Ascending aorta (tissue), 2 donors: ENCODE measurements around the gene MPRIP. TPM values are rescaled to one million over a fixed set of nuclear protein-coding genes. Genes with fewer than 3 reads are reported as not detected.
"Not testable (repeated sequence)": the region's sequence is repeated elsewhere in the genome, so short reads cannot be mapped to it uniquely, and the experiment has no call there.

Experiments
- DNase-seq, 2 donors: peaks; one replicate each; pipeline ENCODE4 v3.0.0-alpha.2; 2019; ENCODE audit warnings: low spot score in 2 of 2
- H3K27ac ChIP-seq, 2 donors: fragments of 200-600 bp; sonication (generic); one replicate each; pipeline ENCODE4 v1.5.1; 2016 to 2017; ENCODE audit warnings: mild to moderate bottlenecking in 1 of 2
- H3K27me3 ChIP-seq: fragments of 200-600 bp; sonication (generic); one replicate; pipeline ENCODE4 v1.5.1; 2017
- H3K36me3 ChIP-seq, 2 donors: fragments of 200-600 bp; sonication (generic); one replicate each; pipeline ENCODE4 v1.5.1; 2016
- H3K4me1 ChIP-seq, 2 donors: fragments of 200-600 bp; sonication (generic); one replicate each; pipeline ENCODE4 v1.5.1; 2016 to 2017; ENCODE audit warnings: mild to moderate bottlenecking in 1 of 2
- H3K4me3 ChIP-seq, 2 donors: fragments of 200-600 bp; sonication (generic); one replicate each; pipeline ENCODE4 v1.5.1; 2016 to 2017; ENCODE audit warnings: mild to moderate bottlenecking in 1 of 2
- H3K9me3 ChIP-seq, 2 donors: fragments of 200-600 bp; sonication (generic); one replicate each; pipeline ENCODE4 v1.5.1; 2016
- CTCF ChIP-seq, 3 experiments: fragments of 200-600 bp in 2 of 3; fragments of 450-650 bp in 1 of 3; sonication (generic) in 2 of 3; IDR thresholded peaks; one replicate each; pipeline ENCODE4 v1.5.1; 2016 to 2019; ENCODE audit warnings: antibody characterized with exemption in 3 of 3, mild to moderate bottlenecking in 1 of 3, moderate library complexity in 1 of 3
- intact Hi-C: fragments of 100-400 bp; cut with DNase I; formaldehyde crosslinking; loops from one replicate; pipeline ENCODE4 v1.15.1; 2023
- total RNA-seq: library from RNA; depleted of rRNA; stranded (reverse); fragments of >200 nt; gene quantifications from one replicate; pipeline ENCODE4 v1.1.0, GENCODE V29; 2016

MPRIP gene
- total RNA-seq, 1 donor from 2014 or later, result 246 TPM

GRCh38 chr17:17009972-17010371 lies 32.3 kb upstream of the MPRIP start:
- H3K9me3 ChIP-seq, H3K4me3 ChIP-seq, H3K36me3 ChIP-seq, DNase-seq, H3K27me3 ChIP-seq: not testable (repeated sequence)
- Histone ChIP-seq H3K4me1 (peaks cover 0 to 13% of the 10 kb centered on the region in 2 donors), H3K27ac (peak overlapping the region in 1 of 2 donors; percentile 12)
- peak in 2 of 3 experiments; percentile 20 to 32 for TF ChIP-seq CTCF (IDR thresholded peaks at IDR 0.05)
- intact Hi-C loops, result loop anchor here (5.0 to 10.0 kb wide), 5 partner anchors 32 to 295 kb away; partner anchors contain the start of genes FLCN, MPRIP, NT5M and PLD6

GRCh38 chr17:17010545-17011034 lies 31.7 kb upstream of the MPRIP start:
- DNase-seq, H3K4me1 ChIP-seq: not testable (repeated sequence)

GRCh38 chr17:17011043-17011907 lies 31.0 kb upstream of the MPRIP start:
- H3K9me3 ChIP-seq, intact Hi-C loops, H3K4me1 ChIP-seq, H3K4me3 ChIP-seq, H3K27me3 ChIP-seq, H3K36me3 ChIP-seq: not testable (repeated sequence)
- peak in 1 of 2 donors; percentile 84 for DNase-seq
- H3K27ac ChIP-seq, result peak overlapping the region; percentile 53 to 69

More at GRCh38 chr17:17010545-17011034, 31.7 kb upstream of the MPRIP start:
- H3K27ac ChIP-seq, result peak overlapping the region; percentile 61 to 69
- H3K27me3 ChIP-seq, intact Hi-C loops, H3K36me3 ChIP-seq, H3K4me3 ChIP-seq, H3K9me3 ChIP-seq: not testable (repeated sequence)

- H3K36me3 ChIP-seq, H3K4me1 ChIP-seq, H3K27ac ChIP-seq, DNase-seq, intact Hi-C loops, H3K9me3 ChIP-seq, H3K27me3 ChIP-seq, H3K4me3 ChIP-seq: not testable (repeated sequence)
These were observed 28.2 kb upstream of the MPRIP start for GRCh38 chr17:17013828-17014747.

GRCh38 chr17:17014748-17015124 lies 27.5 kb upstream of the MPRIP start:
- H3K27ac ChIP-seq, H3K36me3 ChIP-seq, H3K4me1 ChIP-seq, DNase-seq, H3K4me3 ChIP-seq, intact Hi-C loops, H3K9me3 ChIP-seq, H3K27me3 ChIP-seq: not testable (repeated sequence)

- no peak for TF ChIP-seq CTCF (IDR thresholded peaks at IDR 0.05)
- intact Hi-C loops, result no loop called here
- Histone ChIP-seq H3K27me3 (no peaks in the 10 kb centered on the region), H3K36me3 (no peaks in the 10 kb centered on the region), H3K4me1 (peaks cover 0 to 3% of the 10 kb centered on the region in 2 donors), H3K9me3 (no peaks in the 10 kb centered on the region), H3K27ac (no peak overlapping the region), H3K4me3 (no peak overlapping the region)
- no peak for DNase-seq
These were observed 27.0 kb upstream of the MPRIP start for GRCh38 chr17:17015230-17015629.

- H3K27ac ChIP-seq, H3K4me1 ChIP-seq, H3K4me3 ChIP-seq, H3K27me3 ChIP-seq, intact Hi-C loops, H3K36me3 ChIP-seq, DNase-seq, H3K9me3 ChIP-seq: not testable (repeated sequence)
These were observed 25.8 kb upstream of the MPRIP start for GRCh38 chr17:17016199-17017197.
